Measurements from ENCODE around the gene YIPF4.
"Not testable (repeated sequence)": the region's sequence is repeated elsewhere in the genome, so short reads cannot be mapped to it uniquely, and the experiment has no call there.

The YIPF4 gene

DNA sequence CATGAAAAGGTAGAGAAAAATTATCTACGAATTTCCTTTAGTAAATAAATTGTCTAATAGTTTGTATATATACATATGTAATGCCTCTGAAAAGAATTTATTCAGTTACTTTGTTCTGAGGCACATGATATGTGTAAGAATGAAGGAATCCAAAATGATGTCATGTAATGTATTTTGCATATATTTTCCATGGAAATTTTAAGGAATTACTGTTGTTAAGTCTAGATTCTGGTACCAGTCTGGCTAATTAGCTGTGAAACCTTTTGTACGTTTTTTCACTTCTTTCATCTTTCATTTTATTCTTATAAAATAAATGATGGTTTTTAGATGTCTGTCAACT, 12.3 kb downstream of the YIPF4 start:
- no peak for DNase-seq

DNA sequence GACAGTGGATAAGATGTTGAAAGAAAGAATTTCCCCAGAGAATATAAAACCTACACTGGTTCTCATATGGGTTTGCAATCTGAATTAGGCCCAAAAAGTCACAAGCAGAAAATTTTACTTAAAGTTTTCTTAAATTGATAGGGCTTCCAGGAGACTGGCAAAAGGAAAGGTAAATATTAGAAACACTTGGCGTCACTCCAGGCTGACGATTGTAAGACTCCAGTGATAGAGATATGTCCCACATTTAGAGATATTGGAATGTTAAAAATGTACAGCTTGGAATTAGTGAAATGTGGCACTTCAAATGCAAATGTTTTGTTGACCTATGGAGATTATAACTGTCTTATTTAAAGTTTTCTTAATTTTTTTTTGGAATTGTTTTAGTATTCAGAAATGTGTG, 14.0 kb downstream of the YIPF4 start:
- DNase-seq, result no peak

DNA sequence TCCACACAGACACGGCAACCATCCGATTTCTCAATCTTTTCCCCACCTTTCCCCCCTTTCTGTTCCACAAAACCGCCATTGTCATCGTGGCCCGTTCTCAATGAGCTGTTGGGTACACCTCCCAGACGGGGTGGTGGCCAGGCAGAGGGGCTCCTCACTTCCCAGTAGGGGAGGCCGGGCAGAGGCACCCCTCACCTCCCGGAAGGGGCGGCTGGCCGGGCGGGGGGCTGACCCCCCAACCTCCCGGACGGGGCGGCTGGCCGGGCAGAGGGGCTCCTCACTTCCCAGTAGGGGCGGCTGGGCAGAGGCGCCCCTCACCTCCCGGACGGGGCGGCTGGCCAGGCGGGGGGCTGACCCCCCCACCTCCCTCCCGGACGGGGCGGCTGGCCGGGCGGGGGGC, 15.8 kb downstream of the YIPF4 start:
- DNase-seq, result not testable (repeated sequence)

DNA sequence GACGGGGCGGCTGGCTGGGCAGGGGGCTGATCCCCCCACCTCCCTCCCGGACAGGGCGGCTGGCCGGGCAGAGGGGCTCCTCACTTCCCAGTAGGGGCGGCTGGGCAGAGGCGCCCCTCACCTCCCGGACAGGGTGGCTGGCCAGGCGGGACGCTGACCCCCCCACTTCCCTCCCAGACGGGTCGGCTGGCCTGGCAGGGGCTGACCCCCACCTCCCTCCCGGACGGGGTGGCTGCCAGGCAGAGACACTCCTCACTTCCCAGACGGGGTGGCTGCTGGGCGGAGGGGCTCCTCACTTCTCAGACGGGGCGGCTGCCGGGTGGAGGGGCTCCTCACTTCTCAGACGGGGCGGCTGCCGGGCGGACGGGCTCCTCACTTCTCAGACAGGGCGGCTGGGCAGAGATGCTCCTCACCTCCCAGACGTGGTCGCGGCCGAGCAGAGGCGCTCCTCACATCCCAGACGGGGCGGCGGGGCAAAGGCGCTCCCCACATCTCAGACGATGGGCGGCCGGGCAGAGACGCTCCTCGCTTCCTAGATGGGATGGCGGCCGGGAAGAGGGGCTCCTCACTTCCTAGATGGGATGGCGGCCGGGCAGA, 16.4 kb downstream of the YIPF4 start:
- DNase-seq, result not testable (repeated sequence)

DNA sequence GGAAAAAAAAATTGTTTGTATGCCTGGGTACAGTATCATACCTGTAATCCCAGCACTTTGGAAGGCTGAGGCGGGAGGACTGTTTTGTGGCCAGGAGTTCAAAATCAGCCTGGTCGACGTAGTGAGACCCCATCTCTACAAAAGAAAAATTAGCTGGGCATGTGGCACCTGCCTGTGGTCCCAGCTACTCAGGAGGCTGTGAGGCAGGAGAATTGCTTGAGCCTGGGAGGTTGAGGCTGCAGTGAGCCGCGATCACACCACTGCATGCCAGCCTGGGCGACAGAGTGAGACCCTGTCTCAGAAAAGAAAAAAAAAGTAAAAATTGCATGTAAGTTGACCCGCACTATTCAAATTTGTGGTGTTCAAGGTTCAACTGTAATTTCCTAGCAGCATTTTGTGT, 32.9 kb downstream of the YIPF4 start:
- no peak for DNase-seq

DNA sequence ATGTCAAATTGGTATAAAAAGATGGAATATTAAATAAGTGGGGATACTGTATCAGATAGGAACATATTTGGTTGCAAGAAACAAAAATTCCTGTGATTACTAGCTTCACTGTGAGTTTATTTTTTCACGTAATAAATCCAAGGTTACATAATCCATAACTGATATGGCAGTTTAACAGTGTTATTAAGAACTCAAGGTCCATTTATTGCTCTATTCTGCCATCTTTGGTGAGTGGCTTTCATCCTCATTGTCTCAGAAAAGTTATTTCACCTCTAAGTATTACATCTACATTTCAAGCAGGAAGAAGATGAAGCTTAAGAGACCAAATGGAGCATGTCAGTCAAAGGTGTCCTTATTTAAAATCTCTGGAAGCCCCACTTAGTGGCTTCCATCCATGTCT, 37.2 kb downstream of the YIPF4 start:
- DNase-seq, result no peak

DNA sequence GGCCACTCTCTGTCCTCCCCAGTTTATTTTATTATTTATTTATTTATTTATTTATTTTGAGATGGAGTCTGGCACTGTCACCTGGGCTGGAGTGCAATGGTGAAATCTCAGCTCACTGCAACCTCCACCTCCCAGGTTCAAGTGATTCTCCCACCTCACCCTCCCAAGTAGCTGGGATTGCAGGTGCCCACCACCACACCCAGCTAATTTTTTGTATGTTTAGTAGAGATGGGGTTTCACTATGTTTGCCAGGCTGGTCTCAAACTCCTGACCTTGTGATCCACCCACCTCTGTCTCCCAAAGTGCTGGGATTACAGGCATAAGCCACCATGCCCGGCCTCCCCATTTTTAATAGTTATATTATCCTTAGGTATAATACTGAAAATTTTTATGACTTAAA, 51.0 kb downstream of the YIPF4 start:
- not testable (repeated sequence) for DNase-seq

DNA sequence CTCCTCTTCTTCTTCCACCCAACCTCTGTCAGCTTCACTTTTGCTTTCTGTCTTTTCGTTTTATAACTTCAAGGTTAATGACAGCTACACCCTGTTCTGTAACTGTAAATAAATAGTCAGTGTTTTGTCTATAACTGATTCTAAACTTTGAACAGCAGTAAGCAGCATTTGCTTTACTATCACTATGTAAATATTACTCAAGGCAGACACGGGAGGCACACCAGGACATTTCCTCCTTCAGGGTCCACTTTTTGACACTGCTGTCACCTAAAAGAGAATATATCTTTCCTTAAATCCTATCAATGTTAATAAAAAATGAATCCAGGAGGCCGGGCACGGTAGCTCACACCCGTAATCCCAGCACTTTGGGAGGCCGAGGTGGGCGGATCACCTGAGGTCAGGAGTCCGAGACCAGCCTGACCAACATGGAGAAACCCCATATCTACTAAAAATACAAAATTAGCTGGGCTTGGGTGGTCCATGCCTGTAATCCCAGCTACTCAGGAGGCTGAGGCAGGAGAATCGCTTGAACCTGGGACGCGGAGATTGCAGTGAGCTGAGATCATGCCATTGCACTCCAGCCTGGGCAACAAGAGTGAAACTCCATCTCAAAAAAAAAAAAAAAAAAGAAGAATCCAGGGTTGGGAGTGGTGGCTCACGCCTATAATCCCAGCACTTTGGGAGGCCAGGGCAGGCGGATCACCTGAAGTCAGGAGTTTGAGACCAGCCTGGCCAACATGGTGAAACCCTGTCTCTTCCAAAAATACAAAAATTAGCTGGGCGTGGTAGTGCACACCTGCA, 51.7 kb downstream of the YIPF4 start:
- DNase-seq, result not testable (repeated sequence)

DNA sequence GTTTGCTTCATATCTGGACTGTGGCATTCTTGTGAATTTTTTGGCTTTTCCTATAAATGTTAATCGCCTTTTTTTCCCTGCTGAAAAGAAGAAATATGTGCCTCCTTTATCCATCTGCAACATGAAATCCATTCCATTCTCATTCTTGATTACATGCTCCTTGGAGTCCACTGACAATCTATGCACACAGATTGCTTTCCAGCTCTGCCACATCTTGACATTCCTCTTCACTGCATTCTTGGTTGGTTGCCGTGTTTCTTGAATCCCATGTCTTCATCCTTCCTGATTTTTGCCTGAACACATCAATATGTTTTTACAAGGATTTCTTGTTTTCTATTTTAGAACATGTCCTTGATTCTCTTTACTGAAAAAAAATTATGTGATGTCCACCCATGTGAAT, 52.4 kb downstream of the YIPF4 start:
- no peak for DNase-seq

DNA sequence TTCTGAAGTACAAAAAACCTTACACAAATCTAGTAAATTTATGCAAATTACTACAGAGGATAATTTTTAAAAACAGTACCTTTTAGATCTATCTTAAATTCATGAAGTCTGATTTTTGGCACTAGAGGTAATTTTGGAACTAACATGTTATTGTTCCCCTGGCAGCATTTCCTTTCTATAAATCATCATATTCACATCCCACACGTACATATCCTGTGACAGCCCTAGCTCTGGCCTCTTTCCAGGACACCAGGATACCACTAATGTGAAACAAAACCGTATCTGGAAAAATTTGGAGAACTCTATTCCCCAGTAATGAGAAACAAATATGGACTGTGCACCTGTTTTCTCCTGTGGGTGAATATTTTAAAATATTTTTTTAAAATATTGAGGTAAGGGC, 65.1 kb downstream of the YIPF4 start:
- DNase-seq, result peak in 1 of 2 experiments; percentile 54

DNA sequence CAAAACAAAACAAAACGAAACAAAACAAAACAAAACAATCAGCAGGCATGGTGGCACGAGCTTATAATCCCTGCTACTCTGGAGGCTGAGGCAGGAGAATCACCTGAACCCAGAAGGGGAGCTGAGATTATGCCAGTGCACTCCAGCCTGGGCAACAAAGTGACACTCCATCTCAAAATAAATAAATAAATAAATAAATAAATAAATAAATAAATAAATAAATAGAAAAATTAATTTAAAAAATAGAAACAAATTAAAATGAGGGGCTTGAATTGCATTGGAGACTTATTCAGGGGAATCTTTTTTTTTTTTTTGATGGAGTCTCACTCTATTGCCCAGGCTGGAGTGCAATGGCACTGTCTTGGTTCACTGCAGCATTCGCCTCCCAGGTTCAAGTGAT, 73.1 kb downstream of the YIPF4 start:
- not testable (repeated sequence) for DNase-seq

DNA sequence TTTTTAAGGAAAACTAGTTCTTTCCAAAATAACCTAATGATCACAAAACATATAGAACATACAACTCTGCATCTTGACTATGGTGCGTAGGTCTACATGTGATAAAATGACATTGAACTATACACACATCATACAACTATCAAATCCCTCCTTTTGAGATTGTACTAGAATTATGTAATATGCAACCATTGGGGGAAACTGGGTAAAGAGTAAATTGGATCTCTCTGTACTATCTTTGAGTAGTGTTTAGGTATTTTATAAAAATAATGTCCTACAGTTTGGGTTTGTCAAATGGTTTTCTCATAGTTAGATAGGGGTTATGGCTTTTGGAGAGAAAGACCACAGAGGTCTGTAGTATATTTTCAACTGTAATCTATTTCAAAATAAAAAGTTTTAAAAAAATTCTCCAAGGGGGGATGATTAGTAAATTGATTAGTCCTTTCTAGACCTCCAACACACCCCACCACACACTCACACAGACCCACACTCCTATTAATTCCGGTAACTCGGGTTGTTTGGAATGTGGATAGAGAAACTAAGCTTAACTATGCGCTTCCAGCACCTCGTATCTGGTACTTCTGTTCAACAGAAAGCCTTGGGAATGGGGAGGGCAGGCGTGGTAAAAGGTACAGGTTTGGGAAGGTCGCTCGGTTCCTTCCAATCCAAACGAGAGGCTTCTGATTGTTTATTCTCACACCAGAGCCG, 78.4 kb downstream of the YIPF4 start:
- DNase-seq, result no peak

DNA sequence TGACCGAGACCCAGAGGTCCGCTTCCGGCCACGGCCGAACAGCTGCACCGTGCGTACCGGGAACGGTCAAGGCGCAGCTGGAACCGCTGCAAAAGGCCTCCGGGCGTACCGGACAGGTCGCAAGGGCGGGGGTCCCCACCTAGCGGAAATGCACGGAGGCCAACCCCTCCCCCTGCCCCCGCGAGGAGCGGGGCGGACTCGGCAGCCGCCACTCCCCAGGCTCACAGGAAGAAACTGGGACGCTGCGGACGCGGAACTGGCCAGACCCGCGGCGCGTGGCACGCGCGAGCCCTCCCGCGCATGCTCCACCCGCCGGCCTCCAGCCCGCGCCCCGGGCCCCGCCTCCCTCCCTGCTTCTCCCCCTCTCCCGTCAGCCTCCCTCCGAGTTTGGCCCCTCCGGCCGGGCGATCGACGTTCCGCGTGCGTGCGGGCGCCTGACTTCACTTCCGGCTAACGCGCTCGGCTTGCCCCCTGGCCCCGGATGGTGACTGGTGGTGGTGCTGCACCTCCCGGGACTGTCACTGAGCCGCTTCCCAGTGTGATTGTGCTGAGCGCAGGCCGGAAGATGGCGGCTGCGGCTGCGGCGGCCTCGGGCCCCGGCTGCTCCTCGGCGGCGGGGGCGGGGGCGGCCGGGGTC, 79.1 kb downstream of the YIPF4 start, which contains the start of gene BIRC6:
TSS of gene BIRC6 (plus strand) at position 343 of the 637 bp plus-strand sequence. CDS start at position 482, 139 bp downstream.
- peak; percentile 97 for DNase-seq

DNA sequence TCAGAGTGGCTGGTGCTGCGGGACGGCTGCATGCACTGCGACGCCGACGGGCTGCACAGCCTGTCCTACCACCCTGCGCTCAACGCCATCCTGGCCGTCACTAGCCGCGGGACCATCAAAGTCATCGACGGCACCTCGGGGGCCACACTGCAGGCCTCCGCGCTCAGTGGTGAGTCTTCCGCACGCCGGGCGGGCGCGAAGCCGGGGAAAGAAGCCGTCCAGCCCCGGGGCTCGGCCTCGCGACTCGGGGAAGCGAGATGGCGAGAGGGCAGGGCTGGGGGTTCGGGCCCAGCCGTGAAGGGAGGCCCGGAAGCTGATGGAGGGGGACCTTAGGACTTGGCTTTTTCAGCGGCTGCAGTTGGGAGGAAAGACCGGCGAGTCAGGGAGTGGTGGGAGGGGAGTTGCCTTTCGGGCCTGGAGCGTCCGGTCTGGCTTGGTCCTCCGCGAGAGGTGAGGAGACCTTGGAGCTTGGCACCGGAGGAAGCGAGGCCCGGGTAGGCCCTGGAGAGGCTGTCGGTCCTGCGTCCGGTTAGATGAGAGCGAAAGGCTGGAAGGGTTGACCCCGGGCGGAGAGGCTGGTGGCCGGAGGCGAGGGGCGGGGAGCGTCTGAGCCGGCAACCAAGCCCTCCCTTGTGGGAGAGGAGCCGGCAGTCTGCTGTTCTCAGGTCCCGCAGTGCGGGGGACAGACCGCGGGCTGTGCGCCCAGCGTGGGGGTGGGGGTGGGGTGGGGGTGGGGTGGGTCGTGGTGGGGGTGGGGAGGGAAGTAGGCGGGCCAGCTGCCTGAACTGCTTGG, 79.8 kb downstream of the YIPF4 start:
- peak in 1 of 2 experiments; percentile 43 for DNase-seq

DNA sequence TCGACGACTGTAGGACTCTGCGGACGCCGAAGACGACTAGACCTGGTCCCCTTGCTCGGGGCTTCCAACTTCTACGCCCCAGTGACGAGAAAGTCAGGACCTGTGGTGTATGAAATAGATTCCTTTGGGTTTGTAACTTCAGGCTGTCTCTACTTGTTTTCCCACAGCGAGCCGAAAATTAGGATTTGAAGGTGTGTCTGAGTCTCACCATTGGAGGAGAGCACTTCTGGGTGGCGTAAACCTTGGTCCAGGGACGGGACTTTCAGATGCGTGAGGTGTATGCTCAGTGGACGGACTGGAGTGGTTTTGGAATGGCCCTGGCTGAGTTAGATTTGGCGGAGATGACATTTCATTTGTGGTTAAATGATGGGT, 80.4 kb downstream of the YIPF4 start:
- DNase-seq, result no peak

DNA sequence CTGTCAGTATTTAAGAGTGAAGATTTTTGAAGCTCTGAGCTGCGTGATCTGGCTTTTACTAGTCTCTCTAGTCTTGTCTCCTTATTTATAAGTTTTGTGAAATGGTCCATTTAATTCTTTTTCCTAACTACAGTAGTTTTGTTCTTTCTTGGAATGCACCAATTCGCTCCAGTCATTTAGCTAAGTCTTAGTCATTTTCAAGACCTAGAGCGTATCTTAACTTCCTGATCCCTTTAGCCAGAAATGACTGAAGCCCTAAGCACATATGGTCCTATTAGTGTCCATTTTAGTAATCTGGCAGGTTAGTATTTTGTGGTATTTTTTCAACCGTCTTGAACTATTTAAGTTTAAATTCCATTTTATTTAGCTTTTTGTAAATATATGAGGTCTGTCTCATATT, 82.7 kb downstream of the YIPF4 start:
- DNase-seq, result no peak

DNA sequence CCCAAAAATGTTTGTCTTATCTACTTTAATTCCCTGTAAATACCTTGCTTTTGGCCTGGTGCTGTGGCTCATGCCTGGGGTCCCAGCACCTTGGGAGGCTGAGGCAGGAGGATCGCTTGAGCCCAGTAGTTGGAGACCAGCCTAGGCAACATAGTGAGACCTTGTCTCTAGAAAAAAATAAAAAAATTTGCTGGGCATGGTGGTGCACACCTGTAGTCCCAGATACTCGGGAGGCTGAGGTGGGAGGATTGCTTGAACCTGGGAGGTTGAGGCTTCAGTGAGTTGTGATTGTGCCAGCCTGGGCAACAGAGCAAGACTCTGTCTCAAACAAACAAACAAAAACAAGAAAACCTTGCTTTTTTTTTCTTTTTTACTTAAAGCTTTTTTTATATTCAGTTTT, 85.3 kb downstream of the YIPF4 start:
- not testable (repeated sequence) for DNase-seq

DNA sequence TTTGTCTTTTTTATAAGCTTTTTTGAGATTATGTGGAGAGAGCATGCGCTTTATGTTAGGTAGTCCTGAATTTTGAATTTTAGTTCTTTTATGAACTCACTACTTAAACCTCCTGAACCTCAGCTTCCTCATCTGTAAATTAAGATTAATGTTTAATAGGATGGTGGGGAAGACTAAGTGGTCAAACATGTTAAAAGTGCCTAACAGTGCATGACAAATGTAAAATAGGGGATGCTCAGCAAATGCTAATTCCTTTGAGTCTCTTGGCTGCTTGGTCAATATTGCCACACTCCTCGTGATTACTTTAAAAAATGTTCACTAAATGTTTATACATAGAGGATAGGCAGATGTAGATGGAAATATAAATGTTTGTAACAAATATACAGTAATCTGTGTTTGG, 85.9 kb downstream of the YIPF4 start:
- DNase-seq, result no peak

DNA sequence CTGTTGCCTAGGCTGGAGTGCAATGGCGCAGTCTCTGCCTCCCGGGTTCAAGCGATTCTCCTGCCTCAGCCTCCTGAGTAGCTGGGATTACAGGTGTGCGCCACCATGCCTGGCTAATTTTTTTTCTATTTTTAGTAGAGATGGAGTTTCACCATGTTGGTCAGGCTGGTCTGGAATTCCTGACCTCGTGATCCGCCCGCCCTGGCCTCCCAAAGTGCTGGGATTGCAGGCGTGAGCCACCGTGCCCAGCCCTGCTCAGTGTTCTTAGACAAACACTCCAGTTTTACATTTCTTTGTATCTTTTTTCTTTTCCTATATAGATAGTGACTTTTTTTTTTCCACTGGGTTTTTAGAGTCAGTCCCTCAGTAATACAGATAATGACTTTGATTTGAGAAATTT, 86.6 kb downstream of the YIPF4 start:
- not testable (repeated sequence) for DNase-seq

DNA sequence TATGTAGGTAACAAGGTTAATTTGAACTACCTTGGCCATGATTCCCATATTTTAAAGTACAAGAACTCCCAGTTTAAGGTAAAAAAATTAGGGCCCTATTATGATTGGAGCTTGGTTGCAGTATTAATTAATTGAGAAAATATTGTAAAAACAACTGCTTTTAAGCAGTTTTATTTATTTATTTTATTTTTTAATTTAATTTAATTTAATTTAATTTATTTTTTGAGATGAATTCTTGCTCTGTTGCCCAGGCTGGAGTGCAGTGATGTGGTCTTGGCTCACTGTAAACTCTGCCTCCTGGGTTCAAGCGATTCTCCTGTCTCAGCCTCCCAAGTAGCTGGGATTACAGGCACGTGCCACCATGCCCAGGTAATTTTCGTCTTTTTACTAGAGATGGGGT, 88.0 kb downstream of the YIPF4 start:
- not testable (repeated sequence) for DNase-seq
